ENCODE measurements around the gene GDPD4. TPM values are rescaled to one million over a fixed set of nuclear protein-coding genes. Genes with fewer than 3 reads are reported as not detected.

The GDPD4 gene
- total RNA-seq, 1 experiment from 2014 or later = not detected

DNA sequence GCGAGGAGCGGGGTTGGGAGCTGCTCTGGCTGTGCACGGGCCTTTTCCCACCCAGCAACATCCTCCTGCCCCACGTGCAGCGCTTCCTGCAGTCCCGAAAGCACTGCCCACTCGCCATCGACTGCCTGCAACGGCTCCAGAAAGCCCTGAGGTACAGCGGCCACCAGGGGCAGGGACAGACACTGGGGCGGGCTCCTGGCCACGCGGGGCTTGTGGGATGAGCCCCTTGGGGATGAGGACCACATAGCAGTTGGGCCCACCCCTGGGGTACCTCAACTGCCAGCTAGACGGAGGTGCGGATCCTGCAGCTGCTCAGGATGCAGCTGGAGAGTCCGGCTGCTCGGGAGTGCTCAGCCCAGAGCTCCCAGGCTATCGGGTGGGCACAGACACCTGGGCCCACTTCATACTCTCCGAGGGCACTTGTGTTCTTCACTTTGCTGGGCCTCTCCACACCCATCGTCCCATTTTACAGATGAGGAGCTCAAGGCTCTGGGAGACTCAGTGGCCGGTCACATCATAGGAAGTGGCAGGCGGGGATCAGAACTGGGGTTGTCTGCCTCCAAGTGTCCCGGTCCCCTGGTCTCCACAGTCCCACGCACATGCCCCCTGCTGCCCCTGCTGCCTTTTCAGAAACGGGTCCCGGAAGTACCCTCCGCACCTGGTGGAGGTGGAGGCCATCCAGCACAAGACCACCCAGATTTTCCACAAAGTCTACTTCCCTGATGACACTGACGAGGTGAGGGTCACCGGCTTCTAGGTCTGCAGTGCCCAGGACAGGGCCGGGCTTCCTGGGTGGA lies 95.8 kb downstream of the GDPD4 start:
- in situ Hi-C loops (cut with HindIII; ENCODE audit: low pct_unique_long_range_greater_than_20kb, low sequenced_read_pairs) = no loop called here
- no peaks in the 10 kb centered on the region for H3K27me3 ChIP-seq (ENCODE audit: control insufficient read depth, insufficient read depth, low read length)
- no peak overlapping the region for H3K4me3 ChIP-seq (ENCODE audit: low read depth in 2 of 2, low read length in 2 of 2)
- no peak overlapping the region for H3K27ac ChIP-seq (ENCODE audit: low read length)
- POLR2A ChIA-PET = interaction anchor here (0.6 kb wide), 1 partner anchor 789 kb away, joined by 3 read pairs; no protein-coding TSS in a partner anchor
- no peaks in the 10 kb centered on the region for H3K36me3 ChIP-seq (ENCODE audit: control insufficient read depth, insufficient read depth, low read length)
- CTCF ChIA-PET = no interaction called here
- TF ChIP-seq TCF7L2 (IDR thresholded peaks at IDR 0.05; ENCODE audit: low read depth, low read length) (no peak), POLR2AphosphoS5 (IDR thresholded peaks at IDR 0.05; ENCODE audit: low read depth, low read length) (no peak), SIN3A (IDR thresholded peaks at IDR 0.05; ENCODE audit: borderline replicate concordance, insufficient read depth, low read depth, low read length) (no peak)
- TF ChIP-seq, protein P1, sequence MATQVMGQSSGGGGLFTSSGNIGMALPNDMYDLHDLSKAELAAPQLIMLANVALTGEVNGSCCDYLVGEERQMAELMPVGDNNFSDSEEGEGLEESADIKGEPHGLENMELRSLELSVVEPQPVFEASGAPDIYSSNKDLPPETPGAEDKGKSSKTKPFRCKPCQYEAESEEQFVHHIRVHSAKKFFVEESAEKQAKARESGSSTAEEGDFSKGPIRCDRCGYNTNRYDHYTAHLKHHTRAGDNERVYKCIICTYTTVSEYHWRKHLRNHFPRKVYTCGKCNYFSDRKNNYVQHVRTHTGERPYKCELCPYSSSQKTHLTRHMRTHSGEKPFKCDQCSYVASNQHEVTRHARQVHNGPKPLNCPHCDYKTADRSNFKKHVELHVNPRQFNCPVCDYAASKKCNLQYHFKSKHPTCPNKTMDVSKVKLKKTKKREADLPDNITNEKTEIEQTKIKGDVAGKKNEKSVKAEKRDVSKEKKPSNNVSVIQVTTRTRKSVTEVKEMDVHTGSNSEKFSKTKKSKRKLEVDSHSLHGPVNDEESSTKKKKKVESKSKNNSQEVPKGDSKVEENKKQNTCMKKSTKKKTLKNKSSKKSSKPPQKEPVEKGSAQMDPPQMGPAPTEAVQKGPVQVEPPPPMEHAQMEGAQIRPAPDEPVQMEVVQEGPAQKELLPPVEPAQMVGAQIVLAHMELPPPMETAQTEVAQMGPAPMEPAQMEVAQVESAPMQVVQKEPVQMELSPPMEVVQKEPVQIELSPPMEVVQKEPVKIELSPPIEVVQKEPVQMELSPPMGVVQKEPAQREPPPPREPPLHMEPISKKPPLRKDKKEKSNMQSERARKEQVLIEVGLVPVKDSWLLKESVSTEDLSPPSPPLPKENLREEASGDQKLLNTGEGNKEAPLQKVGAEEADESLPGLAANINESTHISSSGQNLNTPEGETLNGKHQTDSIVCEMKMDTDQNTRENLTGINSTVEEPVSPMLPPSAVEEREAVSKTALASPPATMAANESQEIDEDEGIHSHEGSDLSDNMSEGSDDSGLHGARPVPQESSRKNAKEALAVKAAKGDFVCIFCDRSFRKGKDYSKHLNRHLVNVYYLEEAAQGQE (IDR thresholded peaks at IDR 0.05; ENCODE audit: insufficient read depth in 1 of 2, low read depth in 2 of 2, low read length in 1 of 2) = no peak
- TF ChIP-seq, protein P2, sequence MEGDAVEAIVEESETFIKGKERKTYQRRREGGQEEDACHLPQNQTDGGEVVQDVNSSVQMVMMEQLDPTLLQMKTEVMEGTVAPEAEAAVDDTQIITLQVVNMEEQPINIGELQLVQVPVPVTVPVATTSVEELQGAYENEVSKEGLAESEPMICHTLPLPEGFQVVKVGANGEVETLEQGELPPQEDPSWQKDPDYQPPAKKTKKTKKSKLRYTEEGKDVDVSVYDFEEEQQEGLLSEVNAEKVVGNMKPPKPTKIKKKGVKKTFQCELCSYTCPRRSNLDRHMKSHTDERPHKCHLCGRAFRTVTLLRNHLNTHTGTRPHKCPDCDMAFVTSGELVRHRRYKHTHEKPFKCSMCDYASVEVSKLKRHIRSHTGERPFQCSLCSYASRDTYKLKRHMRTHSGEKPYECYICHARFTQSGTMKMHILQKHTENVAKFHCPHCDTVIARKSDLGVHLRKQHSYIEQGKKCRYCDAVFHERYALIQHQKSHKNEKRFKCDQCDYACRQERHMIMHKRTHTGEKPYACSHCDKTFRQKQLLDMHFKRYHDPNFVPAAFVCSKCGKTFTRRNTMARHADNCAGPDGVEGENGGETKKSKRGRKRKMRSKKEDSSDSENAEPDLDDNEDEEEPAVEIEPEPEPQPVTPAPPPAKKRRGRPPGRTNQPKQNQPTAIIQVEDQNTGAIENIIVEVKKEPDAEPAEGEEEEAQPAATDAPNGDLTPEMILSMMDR (IDR thresholded peaks at IDR 0.05) = no peak
- H3K9me3 ChIP-seq (ENCODE audit: control insufficient read depth, insufficient read depth, low read depth, low read length) = no peaks in the 10 kb centered on the region
- BruUV-seq (replicated peaks) = no TSS peak
- ATAC-seq (no peak), DNase-seq (ENCODE audit: low read depth, low spot score) (no peak)
- no peaks in the 10 kb centered on the region for H3K4me1 ChIP-seq (ENCODE audit: control insufficient read depth, insufficient read depth, low read length)
- intact Hi-C loops (cut with micrococcal nuclease; ENCODE audit: unreplicated experiment) = no loop called here

DNA sequence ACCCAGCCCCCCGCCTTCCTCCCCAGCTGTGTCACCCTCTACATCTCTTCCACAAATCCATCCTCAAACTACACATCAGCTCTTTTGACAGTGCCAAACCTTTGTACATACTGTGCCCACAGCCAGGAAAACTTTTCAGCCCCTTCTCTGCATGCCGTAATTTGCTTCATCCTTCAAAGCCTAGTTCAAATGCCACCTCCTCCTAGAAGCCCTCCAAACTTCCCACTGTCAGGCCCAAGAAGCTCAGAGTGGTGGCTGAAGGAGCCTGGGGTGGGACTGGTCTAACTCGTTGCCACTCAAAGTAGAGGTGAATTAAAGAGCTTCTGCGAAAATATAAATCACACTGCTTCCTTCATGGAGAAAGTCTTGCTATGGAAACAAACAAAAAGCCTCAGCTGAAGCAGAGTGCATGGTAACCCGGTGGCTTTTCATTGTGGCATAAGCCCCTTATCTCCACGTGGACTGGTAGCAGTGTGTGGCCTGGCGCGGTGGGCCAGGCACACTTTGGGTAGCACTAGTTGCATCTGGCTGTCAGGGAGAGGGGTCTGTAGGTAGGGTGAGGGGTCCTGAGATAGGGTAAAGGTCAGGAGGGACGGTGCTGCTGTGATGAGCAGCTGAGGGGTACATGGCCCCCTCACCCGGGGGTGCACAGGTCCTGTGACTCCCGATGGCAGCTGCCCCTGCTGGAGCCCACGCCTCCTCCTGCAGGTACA lies 96.6 kb downstream of the GDPD4 start:
- BruUV-seq (replicated peaks) = no TSS peak
- POLR2A ChIA-PET = interaction anchor here (0.6 kb wide), 1 partner anchor 788 kb away, joined by 3 read pairs; no protein-coding TSS in a partner anchor
- Histone ChIP-seq H3K9me3 (ENCODE audit: control insufficient read depth, insufficient read depth, low read depth, low read length) (no peaks in the 10 kb centered on the region), H3K27ac (ENCODE audit: low read length) (no peak overlapping the region), H3K4me3 (ENCODE audit: low read depth in 2 of 2, low read length in 2 of 2) (no peak overlapping the region), H3K36me3 (ENCODE audit: control insufficient read depth, insufficient read depth, low read length) (no peaks in the 10 kb centered on the region), H3K4me1 (ENCODE audit: control insufficient read depth, insufficient read depth, low read length) (no peaks in the 10 kb centered on the region), H3K27me3 (ENCODE audit: control insufficient read depth, insufficient read depth, low read length) (no peaks in the 10 kb centered on the region)
- intact Hi-C loops (cut with micrococcal nuclease; ENCODE audit: unreplicated experiment) (no loop called here), in situ Hi-C loops (cut with HindIII; ENCODE audit: low pct_unique_long_range_greater_than_20kb, low sequenced_read_pairs) (no loop called here)
- CTCF ChIA-PET = interaction anchor here (1.0 kb wide), 1 partner anchor 9 kb away, joined by 3 read pairs; no protein-coding TSS in a partner anchor
- no peak for DNase-seq (ENCODE audit: low read depth, low spot score)
- TF ChIP-seq TCF7L2 (IDR thresholded peaks at IDR 0.05; ENCODE audit: low read depth, low read length) (no peak), SIN3A (IDR thresholded peaks at IDR 0.05; ENCODE audit: borderline replicate concordance, insufficient read depth, low read depth, low read length) (no peak), POLR2AphosphoS5 (IDR thresholded peaks at IDR 0.05; ENCODE audit: low read depth, low read length) (no peak)
- TF ChIP-seq, protein P1 (IDR thresholded peaks at IDR 0.05; ENCODE audit: insufficient read depth in 1 of 2, low read depth in 2 of 2, low read length in 1 of 2) = no peak
- ATAC-seq = no peak; the same call in 1 of the 2 replicates
